Uterus (tissue), 2 donors: Measurements from ENCODE around the gene RAD9A.

ENCODE experiments used
- POLR2A ChIP-seq, 2 donors: fragments of 450-650 bp; IDR thresholded peaks; one replicate each; pipeline ENCODE4 v1.6.1; 2016; ENCODE audit warnings: antibody characterized with exemption in 2 of 2, mild to moderate bottlenecking in 1 of 2, moderate library complexity in 1 of 2
- TF ChIP-seq, protein P1 (sequence below), 4 experiments: fragments of 200-600 bp in 2 of 4; fragments of 450-650 bp in 2 of 4; sonication (generic) in 2 of 4; IDR thresholded peaks; one replicate each; pipeline ENCODE4 v1.5.1; 2016 to 2019; ENCODE audit warnings: antibody characterized with exemption in 4 of 4, mild to moderate bottlenecking in 2 of 4, moderate library complexity in 1 of 4

DNA sequence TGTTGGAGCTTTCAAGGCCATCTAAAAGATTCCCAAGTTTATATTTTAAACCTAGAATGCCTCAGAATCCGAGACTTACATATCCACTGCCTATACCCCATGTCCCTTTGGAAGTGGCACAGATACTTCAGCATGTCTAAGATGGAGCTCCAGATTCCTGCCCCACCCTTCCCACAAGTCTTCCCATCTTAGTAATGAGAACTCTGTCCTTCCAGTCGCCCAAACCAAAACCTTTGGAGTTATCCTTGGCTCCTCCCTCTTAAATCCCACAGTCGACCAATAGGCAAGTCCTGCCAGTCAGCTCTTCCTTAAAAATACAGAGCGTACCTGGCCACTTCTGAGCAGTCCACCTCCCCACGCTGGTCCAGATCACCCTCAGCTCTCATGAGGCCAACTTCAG is 42.8 kb upstream of the RAD9A start:
- TF ChIP-seq, protein P1, sequence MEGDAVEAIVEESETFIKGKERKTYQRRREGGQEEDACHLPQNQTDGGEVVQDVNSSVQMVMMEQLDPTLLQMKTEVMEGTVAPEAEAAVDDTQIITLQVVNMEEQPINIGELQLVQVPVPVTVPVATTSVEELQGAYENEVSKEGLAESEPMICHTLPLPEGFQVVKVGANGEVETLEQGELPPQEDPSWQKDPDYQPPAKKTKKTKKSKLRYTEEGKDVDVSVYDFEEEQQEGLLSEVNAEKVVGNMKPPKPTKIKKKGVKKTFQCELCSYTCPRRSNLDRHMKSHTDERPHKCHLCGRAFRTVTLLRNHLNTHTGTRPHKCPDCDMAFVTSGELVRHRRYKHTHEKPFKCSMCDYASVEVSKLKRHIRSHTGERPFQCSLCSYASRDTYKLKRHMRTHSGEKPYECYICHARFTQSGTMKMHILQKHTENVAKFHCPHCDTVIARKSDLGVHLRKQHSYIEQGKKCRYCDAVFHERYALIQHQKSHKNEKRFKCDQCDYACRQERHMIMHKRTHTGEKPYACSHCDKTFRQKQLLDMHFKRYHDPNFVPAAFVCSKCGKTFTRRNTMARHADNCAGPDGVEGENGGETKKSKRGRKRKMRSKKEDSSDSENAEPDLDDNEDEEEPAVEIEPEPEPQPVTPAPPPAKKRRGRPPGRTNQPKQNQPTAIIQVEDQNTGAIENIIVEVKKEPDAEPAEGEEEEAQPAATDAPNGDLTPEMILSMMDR (IDR thresholded peaks at IDR 0.05): no peak
- no peak for TF ChIP-seq POLR2A (IDR thresholded peaks at IDR 0.05)
